ENCODE measurements around the gene FBXL19.

- TF ChIP-seq CTCF (IDR thresholded peaks at IDR 0.05; ENCODE audit: insufficient read depth, low read length, poor library complexity, severe bottlenecking) (no peak), EZH2phosphoT487 (conservative IDR thresholded peaks at IDR 0.05; ENCODE audit: low read length) (no peak)
Observed at GRCh38 chr16:30961384-30961783, 38.0 kb downstream of the FBXL19 start.

Measured in SU-DHL-6 (cell line).